CD1c-positive myeloid dendritic cell (primary cell): Measurements from ENCODE around the gene OS9.

Experiments
- DNase-seq: peaks from one replicate; pipeline ENCODE4 v3.0.0-alpha.2; 2016; ENCODE audit errors: extremely low spot score

Gene OS9

DNA sequence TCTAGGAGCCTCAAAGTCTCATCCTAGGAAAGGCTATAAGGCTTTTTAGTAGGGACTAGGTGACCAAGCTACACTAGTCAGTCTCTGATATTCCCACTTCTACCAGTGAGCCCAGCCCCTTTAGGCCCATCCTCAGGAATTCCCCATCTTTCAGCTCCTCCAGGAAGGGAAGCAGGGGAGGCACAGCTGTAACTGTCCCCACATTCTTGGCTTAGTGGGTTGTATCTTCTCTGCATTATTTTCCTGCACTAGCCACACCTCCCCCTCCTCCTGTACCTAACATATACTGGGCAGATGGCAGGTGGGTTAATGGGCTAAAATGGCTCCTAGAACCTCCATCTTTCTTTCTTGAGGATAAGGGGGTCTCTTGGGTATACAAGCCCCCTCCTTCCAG lies 73.4 kb downstream of the OS9 start:
- no peak for DNase-seq

DNA sequence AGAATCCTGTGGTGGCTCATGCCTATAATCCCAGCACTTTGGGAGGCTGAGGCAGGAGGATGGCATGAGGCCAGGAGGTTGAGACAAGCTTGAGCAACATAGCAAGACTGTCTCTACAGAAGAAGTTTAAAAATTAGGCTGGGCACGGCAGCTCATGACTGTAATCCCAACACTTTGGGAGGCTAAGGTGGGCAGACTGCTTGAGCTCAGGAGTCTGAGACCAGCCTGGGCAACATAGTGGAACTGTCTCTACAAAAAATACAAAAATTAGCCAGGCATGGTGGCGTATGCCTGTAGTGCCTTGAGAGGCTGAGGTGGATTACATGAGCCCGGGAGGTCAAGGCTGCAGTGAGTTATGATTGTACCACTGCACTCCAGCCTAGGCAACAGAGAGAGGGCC lies 73.9 kb downstream of the OS9 start:
- DNase-seq: no peak

DNA sequence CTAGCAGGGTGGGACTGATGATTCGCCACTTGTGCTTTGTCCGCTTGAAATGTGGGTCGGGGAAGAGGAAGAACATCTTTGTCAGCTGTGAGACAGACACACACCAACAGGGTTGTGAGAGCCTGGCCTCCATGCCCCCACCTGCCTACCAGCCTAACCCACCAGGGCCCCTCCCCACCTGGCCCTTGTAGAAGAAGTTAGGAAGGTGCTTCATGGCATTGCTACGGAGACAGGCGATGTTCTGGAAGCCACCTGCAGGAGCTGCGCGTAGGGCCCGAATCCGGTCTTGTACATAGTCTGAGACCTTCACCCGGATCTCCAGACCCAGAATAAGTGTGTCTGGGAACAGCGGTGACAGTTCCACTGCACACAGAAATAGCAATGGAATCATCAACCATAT lies 75.7 kb downstream of the OS9 start:
- no peak for DNase-seq

DNA sequence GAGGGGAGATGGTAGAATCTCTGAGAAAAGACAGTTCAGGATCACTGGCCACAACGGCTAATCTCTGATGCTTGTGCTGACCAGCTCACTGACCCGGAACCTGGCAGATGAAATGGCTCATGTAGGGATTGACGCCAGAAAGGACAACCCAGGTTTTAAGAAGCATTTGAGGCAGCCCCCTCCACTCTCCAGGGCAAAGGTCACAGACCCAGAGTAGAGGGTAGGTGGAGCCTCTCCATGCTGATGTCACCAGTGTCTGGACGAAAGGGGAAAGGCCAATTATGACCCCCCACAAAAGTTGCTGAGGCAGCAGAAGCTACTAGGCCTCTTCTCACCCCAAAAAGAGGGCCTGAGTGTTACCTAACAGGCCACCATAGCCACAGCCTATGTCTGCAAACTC lies 76.8 kb downstream of the OS9 start:
- DNase-seq: no peak
